ENCODE results near the gene SLC37A1.

Gene SLC37A1

DNA sequence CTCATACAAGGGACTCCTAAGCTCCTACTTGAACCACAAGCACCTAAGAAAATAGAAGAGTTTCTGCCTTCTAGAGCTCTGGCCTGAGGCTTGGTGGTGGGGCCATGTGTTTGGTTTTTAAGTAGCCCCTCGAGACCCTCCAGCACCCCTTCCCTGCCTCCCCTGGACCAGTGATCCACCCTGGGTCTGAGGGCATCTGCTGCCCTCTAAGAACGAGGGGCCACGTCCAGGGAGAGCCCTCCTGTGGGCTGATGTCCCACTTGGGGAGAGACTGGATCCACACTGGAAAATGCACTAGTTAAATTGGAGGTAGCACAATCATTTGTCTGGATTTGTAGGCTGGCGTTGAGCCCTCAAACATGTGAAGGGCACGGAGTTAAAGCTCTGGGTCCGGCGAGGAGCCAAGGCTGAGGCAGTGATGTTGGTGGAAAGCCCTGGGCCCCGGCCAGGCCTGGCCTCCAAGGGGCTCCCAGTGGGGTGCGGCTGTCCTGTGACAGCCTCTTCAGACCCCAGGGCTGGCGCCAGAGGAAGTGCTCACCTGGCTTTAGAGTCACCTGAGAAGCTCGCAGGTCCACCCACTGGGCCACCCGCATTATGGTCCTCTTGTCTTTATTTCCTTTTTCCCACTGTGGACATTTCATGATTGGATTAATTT lies 65.2 kb downstream of the SLC37A1 start:
- CTCF ChIA-PET = no interaction called here
- H3K27ac ChIP-seq (ENCODE audit: insufficient read depth in 1 of 2, low read depth in 1 of 2, low read length in 2 of 2, poor library complexity in 1 of 2, severe bottlenecking in 2 of 2) = no peak overlapping the region
- 98% methylated on average over 12 of the region's 12 CpGs for WGBS (ENCODE audit: insufficient coverage)
- no peak overlapping the region for H3K4me3 ChIP-seq (ENCODE audit: control insufficient read depth in 1 of 7, extremely low read depth in 1 of 7, insufficient read depth in 4 of 7, low read depth in 2 of 7, low read length in 6 of 7)
- no peak for DNase-seq
- H3K9me3 ChIP-seq (ENCODE audit: control extremely low read depth in 1 of 5, control insufficient read depth in 4 of 5, insufficient read depth in 2 of 5, low read depth in 1 of 5, low read length in 4 of 5) = peaks cover 2 to 23% (median 10%) of the 10 kb centered on the region in 5 experiments
- H3K27me3 ChIP-seq (replicated peaks in 2 of 5; ENCODE audit: control insufficient read depth in 4 of 5, insufficient read depth in 5 of 5, low read length in 4 of 5) = no peaks in the 10 kb centered on the region
- peaks cover 22 to 69% (median 27%) of the 10 kb centered on the region in 4 experiments for H3K36me3 ChIP-seq (ENCODE audit: control insufficient read depth in 4 of 4, insufficient read depth in 4 of 4, low read length in 3 of 4)
- POLR2A ChIA-PET = no interaction called here
- H3K4me1 ChIP-seq (ENCODE audit: control extremely low read depth in 1 of 4, control insufficient read depth in 4 of 4, insufficient read depth in 4 of 4, low read length in 3 of 4) = no peaks in the 10 kb centered on the region

DNA sequence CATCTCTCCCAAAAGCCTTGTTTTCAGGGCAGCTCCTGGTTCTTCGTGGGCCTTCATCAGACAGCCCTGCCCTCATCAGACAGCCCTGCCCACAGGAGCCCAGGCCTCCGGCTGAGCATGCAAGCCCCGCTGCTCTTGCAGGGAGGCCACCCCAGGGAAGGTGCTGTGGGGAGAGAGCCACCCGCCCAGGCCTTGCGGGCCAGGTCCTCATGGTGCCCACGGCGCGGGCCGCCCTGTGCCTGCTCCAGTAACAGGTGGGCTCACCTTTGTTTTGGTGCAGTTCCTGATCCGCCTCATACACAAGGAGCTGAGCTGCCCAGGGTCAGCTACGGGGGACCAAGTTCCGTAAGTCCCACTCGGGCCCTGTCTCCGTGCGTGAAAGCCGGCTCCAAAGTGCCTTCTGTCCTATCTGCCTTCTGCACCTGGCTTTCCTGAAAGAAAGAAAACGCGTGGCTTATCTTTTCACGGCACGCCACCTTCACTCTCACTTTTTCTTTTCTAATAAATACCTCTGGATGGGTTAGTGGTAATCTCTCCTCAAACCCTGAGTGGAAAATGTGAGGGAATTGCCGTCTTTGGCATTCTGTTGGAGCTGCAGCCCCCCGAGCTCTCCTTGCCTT lies 65.9 kb downstream of the SLC37A1 start:
- 95% methylated on average over 14 of the region's 22 CpGs for WGBS (ENCODE audit: insufficient coverage)
- peaks cover 2 to 22% (median 10%) of the 10 kb centered on the region in 5 experiments for H3K9me3 ChIP-seq (ENCODE audit: control extremely low read depth in 1 of 5, control insufficient read depth in 4 of 5, insufficient read depth in 2 of 5, low read depth in 1 of 5, low read length in 4 of 5)
- CTCF ChIA-PET = interaction anchor here (0.9 kb wide), 1 partner anchor 15 kb away, joined by 3 read pairs; no protein-coding TSS in a partner anchor

DNA sequence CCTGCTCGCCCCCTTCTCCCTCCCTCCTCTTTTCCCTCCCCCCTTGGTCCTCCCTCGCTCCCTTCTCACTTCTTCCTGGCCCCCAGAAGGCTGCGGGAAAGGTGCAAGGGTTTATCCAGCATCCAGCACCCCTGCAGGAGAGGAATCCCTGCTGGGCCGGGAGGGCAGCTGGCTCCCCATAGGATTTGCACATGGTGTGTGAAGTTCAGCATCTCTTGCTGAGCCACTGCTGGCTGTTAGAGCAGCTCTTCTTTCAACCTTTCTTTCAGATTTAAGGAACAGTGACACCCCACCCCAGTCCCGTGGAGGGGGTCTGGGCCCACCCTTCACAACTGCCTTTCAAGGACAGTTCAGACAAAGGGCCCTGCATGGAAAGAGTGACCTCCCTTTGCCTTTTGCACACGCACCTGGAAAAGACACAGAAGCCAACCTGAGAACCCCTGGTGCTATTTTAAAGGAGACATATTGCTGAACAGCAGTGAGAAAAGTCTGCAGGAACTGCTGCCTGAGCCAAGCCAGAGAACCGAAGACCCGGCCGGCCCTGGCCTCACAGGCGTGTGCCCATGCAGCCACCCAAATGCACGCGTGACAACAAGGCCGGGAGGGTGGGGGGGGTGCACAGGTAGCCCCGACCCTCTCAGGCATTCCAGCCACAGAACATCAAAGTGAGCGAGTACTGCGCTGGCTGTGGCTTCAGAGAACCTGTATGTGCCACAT lies 66.6 kb downstream of the SLC37A1 start:
- Histone ChIP-seq H3K9me3 (ENCODE audit: control extremely low read depth in 1 of 5, control insufficient read depth in 4 of 5, insufficient read depth in 2 of 5, low read depth in 1 of 5, low read length in 4 of 5) (peaks cover under 1 to 17% (median 9%) of the 10 kb centered on the region in 5 experiments), H3K27me3 (replicated peaks in 2 of 5; ENCODE audit: control insufficient read depth in 4 of 5, insufficient read depth in 5 of 5, low read length in 4 of 5) (no peaks in the 10 kb centered on the region), H3K36me3 (ENCODE audit: control insufficient read depth in 4 of 4, insufficient read depth in 4 of 4, low read length in 3 of 4) (peaks cover 13 to 56% (median 20%) of the 10 kb centered on the region in 4 experiments), H3K4me1 (ENCODE audit: control extremely low read depth in 1 of 4, control insufficient read depth in 4 of 4, insufficient read depth in 4 of 4, low read length in 3 of 4) (no peaks in the 10 kb centered on the region), H3K4me3 (ENCODE audit: control insufficient read depth in 1 of 7, extremely low read depth in 1 of 7, insufficient read depth in 4 of 7, low read depth in 2 of 7, low read length in 6 of 7) (no peak overlapping the region), H3K27ac (ENCODE audit: insufficient read depth in 1 of 2, low read depth in 1 of 2, low read length in 2 of 2, poor library complexity in 1 of 2, severe bottlenecking in 2 of 2) (no peak overlapping the region)
- ChIA-PET POLR2A (no interaction called here), CTCF (interaction anchor here (0.9 kb wide), 1 partner anchor 14 kb away, joined by 3 read pairs; no protein-coding TSS in a partner anchor)
- 94% methylated on average over 11 of the region's 16 CpGs for WGBS (ENCODE audit: insufficient coverage)
- DNase-seq = no peak

More for the DNA sequence above, 65.9 kb downstream of the SLC37A1 start:
- POLR2A ChIA-PET = no interaction called here
- Histone ChIP-seq H3K27me3 (replicated peaks in 2 of 5; ENCODE audit: control insufficient read depth in 4 of 5, insufficient read depth in 5 of 5, low read length in 4 of 5) (no peaks in the 10 kb centered on the region), H3K36me3 (ENCODE audit: control insufficient read depth in 4 of 4, insufficient read depth in 4 of 4, low read length in 3 of 4) (peaks cover 19 to 62% (median 25%) of the 10 kb centered on the region in 4 experiments), H3K4me3 (ENCODE audit: control insufficient read depth in 1 of 7, extremely low read depth in 1 of 7, insufficient read depth in 4 of 7, low read depth in 2 of 7, low read length in 6 of 7) (no peak overlapping the region), H3K27ac (ENCODE audit: insufficient read depth in 1 of 2, low read depth in 1 of 2, low read length in 2 of 2, poor library complexity in 1 of 2, severe bottlenecking in 2 of 2) (no peak overlapping the region), H3K4me1 (ENCODE audit: control extremely low read depth in 1 of 4, control insufficient read depth in 4 of 4, insufficient read depth in 4 of 4, low read length in 3 of 4) (no peaks in the 10 kb centered on the region)
- no peak for DNase-seq

- 98% methylated on average over 11 of the region's 16 CpGs for WGBS (ENCODE audit: insufficient coverage)
- DNase-seq = no peak
- Histone ChIP-seq H3K27ac (ENCODE audit: insufficient read depth in 1 of 2, low read depth in 1 of 2, low read length in 2 of 2, poor library complexity in 1 of 2, severe bottlenecking in 2 of 2) (no peak overlapping the region), H3K27me3 (replicated peaks in 2 of 5; ENCODE audit: control insufficient read depth in 4 of 5, insufficient read depth in 5 of 5, low read length in 4 of 5) (no peaks in the 10 kb centered on the region), H3K9me3 (ENCODE audit: control extremely low read depth in 1 of 5, control insufficient read depth in 4 of 5, insufficient read depth in 2 of 5, low read depth in 1 of 5, low read length in 4 of 5) (peaks cover 0 to 13% (median 6%) of the 10 kb centered on the region in 5 experiments), H3K4me1 (ENCODE audit: control extremely low read depth in 1 of 4, control insufficient read depth in 4 of 4, insufficient read depth in 4 of 4, low read length in 3 of 4) (no peaks in the 10 kb centered on the region), H3K36me3 (ENCODE audit: control insufficient read depth in 4 of 4, insufficient read depth in 4 of 4, low read length in 3 of 4) (peaks cover 8 to 49% (median 14%) of the 10 kb centered on the region in 4 experiments), H3K4me3 (ENCODE audit: control insufficient read depth in 1 of 7, extremely low read depth in 1 of 7, insufficient read depth in 4 of 7, low read depth in 2 of 7, low read length in 6 of 7) (no peak overlapping the region)
- POLR2A ChIA-PET = no interaction called here
- CTCF ChIA-PET = no interaction called here
These were observed 67.2 kb downstream of the SLC37A1 start for GRCh38 chr21:42580793-42581321.

DNA sequence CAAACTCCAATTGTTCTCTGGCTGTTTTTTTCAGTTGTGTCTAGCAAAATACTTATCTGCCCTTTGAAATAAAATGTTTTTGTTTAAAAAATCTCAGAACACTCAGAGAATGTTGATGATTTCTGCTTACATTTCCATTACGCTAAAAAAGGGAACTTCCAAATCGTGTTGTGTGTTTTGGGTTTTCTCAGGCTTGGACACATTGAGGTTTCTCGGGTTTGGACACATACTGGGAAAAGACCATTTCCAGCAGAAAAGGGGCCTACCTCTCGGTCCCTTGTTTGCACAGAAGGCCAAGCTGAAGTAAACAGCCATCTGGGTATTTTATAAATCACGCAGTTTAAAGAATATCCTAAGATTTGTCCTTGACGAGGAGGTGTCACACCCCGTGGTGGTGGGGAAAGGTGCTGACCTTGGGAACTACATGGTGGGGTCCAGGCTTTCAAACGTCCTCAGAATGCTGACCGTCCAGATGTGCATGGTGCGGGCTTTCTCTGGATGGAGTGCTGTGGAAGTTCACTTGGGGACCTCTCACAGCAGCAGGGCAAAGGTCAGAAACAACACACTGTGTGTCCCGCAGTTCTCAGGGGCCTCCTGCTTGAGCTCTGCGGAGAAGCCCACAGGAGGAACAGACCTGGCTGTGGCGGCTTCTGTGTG lies 67.8 kb downstream of the SLC37A1 start:
- no peak for DNase-seq
- H3K27me3 ChIP-seq (replicated peaks in 2 of 5; ENCODE audit: control insufficient read depth in 4 of 5, insufficient read depth in 5 of 5, low read length in 4 of 5) = no peaks in the 10 kb centered on the region
- no peaks in the 10 kb centered on the region for H3K4me1 ChIP-seq (ENCODE audit: control extremely low read depth in 1 of 4, control insufficient read depth in 4 of 4, insufficient read depth in 4 of 4, low read length in 3 of 4)
- ChIA-PET CTCF (interaction anchor here (2.8 to 2.9 kb wide), 2 partner anchors 12 to 236 kb away, joined by 9 to 19 read pairs; no protein-coding TSS in a partner anchor), POLR2A (no interaction called here)
- H3K27ac ChIP-seq (ENCODE audit: insufficient read depth in 1 of 2, low read depth in 1 of 2, low read length in 2 of 2, poor library complexity in 1 of 2, severe bottlenecking in 2 of 2) = no peak overlapping the region
- peaks cover 0 to 7% (median 2%) of the 10 kb centered on the region in 5 experiments for H3K9me3 ChIP-seq (ENCODE audit: control extremely low read depth in 1 of 5, control insufficient read depth in 4 of 5, insufficient read depth in 2 of 5, low read depth in 1 of 5, low read length in 4 of 5)
- WGBS (ENCODE audit: insufficient coverage) = 91% methylated on average over 9 of the region's 13 CpGs
- peaks cover 5 to 43% (median 9%) of the 10 kb centered on the region in 4 experiments for H3K36me3 ChIP-seq (ENCODE audit: control insufficient read depth in 4 of 4, insufficient read depth in 4 of 4, low read length in 3 of 4)
- H3K4me3 ChIP-seq (ENCODE audit: control insufficient read depth in 1 of 7, extremely low read depth in 1 of 7, insufficient read depth in 4 of 7, low read depth in 2 of 7, low read length in 6 of 7) = no peak overlapping the region

DNA sequence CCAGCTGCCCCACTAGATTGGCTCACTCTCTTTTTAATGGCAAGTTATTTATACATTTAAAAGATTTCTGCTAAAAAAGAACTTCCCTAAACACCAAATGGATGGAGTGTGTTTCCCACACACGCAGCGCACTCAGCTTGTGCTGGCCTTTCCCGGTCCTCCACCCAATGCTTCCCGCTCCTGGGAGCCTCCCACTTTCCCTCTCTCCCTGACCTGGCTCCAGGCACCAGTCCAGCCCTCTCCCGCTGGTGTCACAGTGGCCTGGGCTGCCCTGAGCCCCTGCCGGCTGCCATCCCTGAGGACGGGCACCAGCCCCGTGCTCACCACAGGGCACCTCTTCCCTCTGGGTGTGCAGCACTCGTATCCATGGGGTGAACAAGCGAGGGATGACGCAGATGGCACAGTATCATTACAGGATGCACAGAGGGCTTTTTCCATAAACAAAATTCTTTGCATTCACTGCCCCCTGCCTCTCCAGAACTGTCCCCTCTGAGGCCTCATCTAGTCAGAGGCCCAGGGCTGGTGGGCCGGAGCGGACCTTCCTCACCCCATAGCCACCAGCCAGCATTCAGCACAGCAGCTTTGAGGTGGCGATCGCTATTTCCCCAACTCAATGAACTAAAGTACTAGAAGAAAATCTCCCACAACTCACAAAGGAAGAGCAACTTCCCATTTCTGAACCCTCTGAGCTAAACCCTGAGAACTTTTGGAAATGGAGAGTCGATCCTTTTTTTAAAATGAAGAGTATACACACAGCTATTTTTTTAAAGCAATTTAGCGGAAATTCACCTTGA lies 68.5 kb downstream of the SLC37A1 start:
- Histone ChIP-seq H3K27me3 (replicated peaks in 2 of 5; ENCODE audit: control insufficient read depth in 4 of 5, insufficient read depth in 5 of 5, low read length in 4 of 5) (no peaks in the 10 kb centered on the region), H3K9me3 (ENCODE audit: control extremely low read depth in 1 of 5, control insufficient read depth in 4 of 5, insufficient read depth in 2 of 5, low read depth in 1 of 5, low read length in 4 of 5) (peaks cover 0 to 3% (median 0%) of the 10 kb centered on the region in 5 experiments), H3K4me1 (ENCODE audit: control extremely low read depth in 1 of 4, control insufficient read depth in 4 of 4, insufficient read depth in 4 of 4, low read length in 3 of 4) (no peaks in the 10 kb centered on the region), H3K4me3 (ENCODE audit: control insufficient read depth in 1 of 7, extremely low read depth in 1 of 7, insufficient read depth in 4 of 7, low read depth in 2 of 7, low read length in 6 of 7) (no peak overlapping the region), H3K36me3 (ENCODE audit: control insufficient read depth in 4 of 4, insufficient read depth in 4 of 4, low read length in 3 of 4) (peaks cover 4 to 36% (median 7%) of the 10 kb centered on the region in 4 experiments), H3K27ac (ENCODE audit: insufficient read depth in 1 of 2, low read depth in 1 of 2, low read length in 2 of 2, poor library complexity in 1 of 2, severe bottlenecking in 2 of 2) (no peak overlapping the region)
- POLR2A ChIA-PET = no interaction called here
- CTCF ChIA-PET = interaction anchor here (2.8 to 2.9 kb wide), 2 partner anchors 11 to 235 kb away, joined by 9 to 19 read pairs; no protein-coding TSS in a partner anchor
- DNase-seq = no peak
- WGBS (ENCODE audit: insufficient coverage) = 97% methylated on average over 15 of the region's 17 CpGs

Data from common myeloid progenitor, CD34-positive (primary cell).